Femur (tissue), 1 donor: ENCODE data around the gene FRMPD1.
"Not testable (repeated sequence)": the region's sequence is repeated elsewhere in the genome, so short reads cannot be mapped to it uniquely, and the experiment has no call there.

ENCODE experiments used
- DNase-seq: peaks from one replicate; pipeline ENCODE4 v3.0.0-alpha.2; 2017

The FRMPD1 gene

GRCh38 chr9:37650873-37651768 lies at the start of gene FRMPD1:
Gene FRMPD1 (plus strand): TSS chr9:37650954. CDS start chr9:37692642, 41,688 bp downstream.
- peak; percentile 76 for DNase-seq

GRCh38 chr9:37602061-37602460 lies 48.7 kb upstream of the FRMPD1 start:
- DNase-seq, result not testable (repeated sequence)

GRCh38 chr9:37602817-37603216 lies 47.9 kb upstream of the FRMPD1 start:
- no peak for DNase-seq

GRCh38 chr9:37604296-37604695 lies 46.5 kb upstream of the FRMPD1 start:
- DNase-seq, result no peak

- DNase-seq, result no peak
Measured at GRCh38 chr9:37608250-37608649, 42.5 kb upstream of the FRMPD1 start.

GRCh38 chr9:37609735-37610397 lies 40.9 kb upstream of the FRMPD1 start:
- no peak for DNase-seq

GRCh38 chr9:37611014-37611413 lies 39.7 kb upstream of the FRMPD1 start:
- DNase-seq, result no peak

GRCh38 chr9:37611961-37612360 lies 38.8 kb upstream of the FRMPD1 start:
- DNase-seq, result no peak

GRCh38 chr9:37617161-37617560 lies 33.6 kb upstream of the FRMPD1 start:
- DNase-seq, result no peak

- DNase-seq, result no peak
Measured at GRCh38 chr9:37617832-37618231, 32.9 kb upstream of the FRMPD1 start.

- DNase-seq, result no peak
Measured at GRCh38 chr9:37618817-37619216, 31.9 kb upstream of the FRMPD1 start.

GRCh38 chr9:37619806-37620205 lies 30.9 kb upstream of the FRMPD1 start:
- DNase-seq, result no peak

- no peak for DNase-seq
Measured at GRCh38 chr9:37620396-37620795, 30.4 kb upstream of the FRMPD1 start.

GRCh38 chr9:37621273-37622121 lies 29.3 kb upstream of the FRMPD1 start:
- no peak for DNase-seq

GRCh38 chr9:37622462-37622861 lies 28.3 kb upstream of the FRMPD1 start:
- DNase-seq, result no peak

GRCh38 chr9:37623267-37623666 lies 27.5 kb upstream of the FRMPD1 start:
- no peak for DNase-seq

- no peak for DNase-seq
Measured at GRCh38 chr9:37624073-37624472, 26.7 kb upstream of the FRMPD1 start.

- DNase-seq, result no peak
Measured at GRCh38 chr9:37625036-37625757, 25.6 kb upstream of the FRMPD1 start.

GRCh38 chr9:37625758-37626147 lies 25.0 kb upstream of the FRMPD1 start:
- no peak for DNase-seq

- no peak for DNase-seq
Measured at GRCh38 chr9:37626708-37627292, 24.0 kb upstream of the FRMPD1 start.

- no peak for DNase-seq
Measured at GRCh38 chr9:37632479-37632878, 18.3 kb upstream of the FRMPD1 start.

GRCh38 chr9:37635808-37636207 lies 14.9 kb upstream of the FRMPD1 start:
- no peak for DNase-seq
